SK-N-MC (cell line): ENCODE results near the gene IL10RB.

Experiments used
- EZH2 ChIP-seq: fragments of 200-600 bp; sonication (generic); IDR thresholded peaks from one replicate; pipeline ENCODE4 v1.6.1; 2017; ENCODE audit warnings: antibody characterized with exemption
- FOXP2 ChIP-seq: optimal IDR thresholded peaks from 2 replicates; pipeline ENCODE3; 2011; ENCODE audit warnings: mild to moderate bottlenecking, moderate library complexity; ENCODE audit not compliant: insufficient read depth; ENCODE audit errors: extremely low read length, control extremely low read depth
- POLR2AphosphoS5 ChIP-seq: IDR thresholded peaks from 2 replicates; pipeline ENCODE4 v1.6.1; 2012; ENCODE audit warnings: mild to moderate bottlenecking, low read depth, low read length, borderline replicate concordance

- no peak for TF ChIP-seq POLR2AphosphoS5
- TF ChIP-seq EZH2 = no peak
- no peak for TF ChIP-seq FOXP2
Measured at GRCh38 chr21:33292724-33293123, 26.6 kb downstream of the IL10RB start.
